Stimulated activated CD8-positive, alpha-beta memory T cell treated with anti-CD3 and anti-CD28 coated beads, Interleukin-4, amount 100 ng/mL, for 48 hours (primary cell): ENCODE data around the gene ANKMY2.

Experiments
- DNase-seq: peaks from one replicate; pipeline ENCODE4 v3.0.0-alpha.2; 2020

ANKMY2 gene

DNA sequence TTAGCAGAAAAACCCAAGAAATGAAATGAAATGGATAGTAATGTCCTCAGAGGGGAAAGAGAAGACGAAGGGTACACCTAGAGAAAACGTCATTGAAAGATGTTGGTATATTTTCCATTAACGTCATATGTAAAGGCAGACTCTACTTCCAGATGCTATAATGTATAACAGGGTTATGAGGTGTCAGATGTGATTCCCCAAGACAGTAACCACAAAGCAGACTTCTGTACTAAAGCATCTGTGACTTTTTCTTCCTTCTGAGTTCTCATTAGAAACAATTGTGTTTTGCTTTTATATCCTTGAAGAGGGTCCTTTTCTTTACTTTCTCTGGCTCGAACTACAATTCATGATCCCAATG is 81.6 kb downstream of the ANKMY2 start:
- no peak for DNase-seq

DNA sequence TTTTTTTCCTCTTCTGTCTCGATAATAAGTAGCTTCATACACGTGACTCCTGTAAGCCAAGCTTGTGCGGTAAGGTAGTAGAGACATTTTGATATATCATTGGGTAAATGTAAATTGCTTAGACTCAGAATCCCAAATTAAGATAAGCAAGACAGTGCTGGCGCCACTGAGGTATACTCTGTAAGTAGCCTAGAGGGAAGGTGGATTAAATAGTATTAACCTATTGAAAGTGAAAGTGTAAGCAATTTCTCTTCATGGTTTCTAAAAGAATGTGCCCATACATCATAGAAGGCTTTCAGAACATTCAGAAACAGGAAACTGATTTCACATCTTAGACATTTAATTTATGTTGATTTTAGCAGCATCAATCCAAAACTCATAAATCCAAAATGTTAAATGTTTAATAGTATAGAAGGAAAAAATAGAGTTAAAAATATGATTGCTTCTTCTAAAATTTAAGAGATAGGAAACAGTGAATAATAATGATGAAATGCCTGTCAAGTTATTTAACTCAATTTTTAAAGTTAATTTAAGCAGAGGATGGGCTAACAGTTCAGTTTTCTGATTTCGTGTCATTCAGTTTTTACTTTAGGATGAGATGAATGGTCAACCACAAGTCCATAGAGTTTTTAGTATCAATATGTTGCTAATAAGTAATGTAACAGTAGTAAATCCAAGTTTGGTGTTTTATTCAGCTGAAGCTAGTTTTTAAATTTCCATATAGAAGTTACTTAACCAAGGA is 82.1 kb downstream of the ANKMY2 start:
- no peak for DNase-seq

DNA sequence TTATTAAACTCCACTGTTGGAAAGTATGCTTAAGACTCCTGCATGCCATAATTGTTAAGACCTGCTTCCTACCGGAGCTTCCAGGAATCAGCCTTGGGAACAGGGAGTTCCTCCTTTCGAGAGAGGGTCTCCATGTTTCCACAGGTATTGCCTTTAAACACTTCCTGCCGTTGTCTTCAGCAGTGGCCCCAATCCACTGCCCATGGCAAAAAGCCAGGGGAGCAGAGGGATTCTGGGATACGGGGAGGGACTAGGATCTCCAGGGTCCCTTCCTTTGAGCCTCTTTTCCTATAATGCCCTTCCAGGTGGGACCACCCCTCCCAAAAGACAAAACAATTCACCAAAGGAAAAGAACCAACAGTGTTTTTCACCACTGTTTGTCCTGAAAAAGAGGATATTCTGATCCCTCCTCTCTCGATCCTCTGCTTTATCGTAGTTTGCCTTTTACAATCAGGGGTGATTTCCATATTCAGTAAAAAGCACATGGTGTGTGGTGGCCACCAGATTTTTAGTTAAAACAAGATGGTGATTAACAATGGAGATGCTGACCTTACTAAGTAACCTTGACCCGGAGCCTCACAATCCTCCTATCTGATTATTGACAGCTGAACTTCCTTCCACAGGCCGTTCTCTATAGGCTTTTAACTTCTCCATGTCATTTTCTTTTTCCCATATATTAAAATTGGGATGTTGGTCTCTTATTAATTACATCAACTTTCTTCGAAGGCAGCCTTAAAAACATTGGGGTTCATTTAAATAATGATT is 82.9 kb downstream of the ANKMY2 start:
- no peak for DNase-seq

DNA sequence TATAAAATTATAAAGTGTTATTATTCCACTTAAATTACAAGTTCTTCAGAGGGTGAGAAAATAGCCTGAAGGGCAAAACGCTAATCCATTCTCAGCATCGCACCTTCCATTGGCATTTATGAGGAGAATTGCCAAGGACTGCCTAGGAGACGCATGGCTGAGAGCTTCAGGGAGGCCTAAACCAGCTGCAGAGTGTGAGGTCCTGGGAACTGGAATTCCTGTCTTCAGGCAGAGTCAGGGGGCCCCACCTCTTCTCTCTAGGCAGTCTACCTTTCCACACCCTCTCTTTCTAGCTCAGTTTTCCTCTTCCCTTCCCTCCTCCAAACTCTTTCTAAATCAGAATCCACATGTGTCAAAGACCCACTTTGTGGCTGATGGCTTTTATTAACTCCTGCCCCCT is 83.6 kb downstream of the ANKMY2 start:
- no peak for DNase-seq

DNA sequence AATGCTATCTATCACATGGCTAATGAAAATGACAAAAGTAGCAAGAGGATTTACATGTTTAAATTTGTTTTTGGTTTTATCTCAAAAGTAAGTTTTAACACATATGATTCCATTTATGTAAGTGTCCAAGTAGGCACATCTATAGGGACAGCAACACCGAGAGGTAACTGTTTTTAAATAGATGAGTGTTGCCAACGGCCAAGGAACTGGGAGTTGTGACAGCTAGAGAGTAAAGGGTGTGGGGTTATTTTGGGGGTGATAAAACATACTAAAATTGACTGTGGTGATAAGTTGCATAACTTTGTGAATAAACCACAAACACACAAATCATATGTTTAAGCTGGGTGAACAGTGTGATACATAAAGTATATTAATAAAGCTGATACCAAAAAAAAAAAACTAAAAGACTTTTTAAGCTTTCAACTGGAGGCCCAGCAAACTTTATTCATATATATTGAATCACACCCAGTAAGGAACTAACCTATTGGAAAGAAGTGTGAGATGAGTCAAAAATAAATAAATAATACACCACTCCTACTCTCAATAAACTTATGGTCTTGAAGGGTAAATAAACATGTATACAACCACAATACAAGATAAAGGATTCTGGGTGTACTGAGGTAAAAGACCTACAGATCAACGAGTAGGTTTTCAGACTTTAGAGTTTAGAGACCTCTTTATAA is 85.9 kb downstream of the ANKMY2 start:
- DNase-seq: no peak

DNA sequence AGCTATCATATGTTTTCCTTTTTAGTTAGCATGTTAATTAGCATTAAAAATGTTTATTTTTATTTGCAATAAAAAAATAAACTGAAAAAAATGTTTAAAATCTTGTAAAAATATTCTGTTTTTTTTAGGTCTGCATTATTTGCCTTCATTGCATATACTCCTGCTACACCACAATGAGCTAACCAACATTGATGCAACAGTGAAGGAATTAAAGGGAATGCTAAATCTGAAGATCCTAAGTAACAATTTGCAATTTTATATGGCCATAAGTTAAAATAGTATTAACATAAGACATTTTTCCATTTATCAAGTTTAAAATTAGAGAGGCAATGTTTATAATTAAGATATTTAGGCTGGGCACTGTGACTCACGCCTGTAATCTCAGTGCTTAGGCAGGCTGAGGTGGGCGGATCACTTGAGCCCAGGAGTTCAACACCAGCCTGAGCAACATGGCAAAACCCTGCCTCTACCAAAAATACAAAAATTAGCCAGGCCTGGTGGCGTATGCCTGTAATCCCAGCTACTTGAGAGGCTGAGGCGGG is 86.7 kb downstream of the ANKMY2 start:
- no peak for DNase-seq

DNA sequence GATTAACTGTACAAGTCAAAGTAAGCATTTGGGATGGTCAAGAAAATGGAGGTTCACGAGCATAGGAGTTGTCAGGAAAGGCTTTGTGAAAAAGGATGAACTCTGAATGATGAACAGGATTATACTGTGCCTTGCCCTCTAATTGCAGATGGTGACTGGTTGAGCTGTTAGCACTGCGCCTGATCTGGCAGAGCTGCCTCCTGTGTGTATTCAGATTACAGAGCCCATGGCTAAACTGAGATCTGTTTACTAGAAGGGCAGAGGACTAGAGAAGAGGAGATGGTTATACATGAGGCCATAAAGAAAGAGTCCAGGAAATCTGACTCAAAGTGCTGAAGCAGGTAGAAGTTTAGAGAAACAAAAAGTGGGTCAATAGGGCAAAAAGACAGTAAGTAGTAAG is 89.2 kb downstream of the ANKMY2 start:
- DNase-seq: no peak

DNA sequence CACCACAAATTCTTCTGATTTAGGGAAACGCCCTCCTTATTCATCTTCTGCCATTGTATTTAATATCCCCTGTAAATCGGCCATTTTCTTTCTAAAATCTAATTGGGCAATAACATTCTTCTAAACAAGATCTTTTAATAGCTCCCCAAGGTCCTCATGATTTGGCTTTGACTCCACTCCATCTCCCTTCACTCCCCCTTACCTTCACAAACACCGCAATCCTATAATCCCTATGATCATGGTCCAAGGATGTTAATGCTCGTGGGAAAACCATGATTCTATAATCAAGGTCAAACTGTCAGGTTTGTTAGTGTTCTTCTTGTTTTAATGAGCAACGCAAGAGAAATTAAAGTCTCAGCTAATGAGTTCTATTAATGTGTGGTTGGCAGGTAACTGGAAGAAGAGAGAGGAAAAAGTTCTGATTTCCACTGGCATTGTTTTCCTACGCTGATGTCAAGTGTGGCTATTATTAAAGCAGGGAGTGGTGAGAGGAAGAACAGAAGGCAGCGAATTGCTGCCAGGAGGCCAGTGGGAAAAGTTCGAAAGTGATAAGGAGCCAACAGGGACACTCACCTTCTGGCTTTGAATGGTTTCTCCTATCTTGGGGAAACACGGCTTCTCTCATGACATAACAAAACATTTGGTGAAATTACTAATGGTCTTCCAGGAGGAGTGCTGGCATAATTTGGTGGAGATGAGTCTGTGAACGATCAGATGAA is 90.9 kb downstream of the ANKMY2 start:
- DNase-seq: no peak

DNA sequence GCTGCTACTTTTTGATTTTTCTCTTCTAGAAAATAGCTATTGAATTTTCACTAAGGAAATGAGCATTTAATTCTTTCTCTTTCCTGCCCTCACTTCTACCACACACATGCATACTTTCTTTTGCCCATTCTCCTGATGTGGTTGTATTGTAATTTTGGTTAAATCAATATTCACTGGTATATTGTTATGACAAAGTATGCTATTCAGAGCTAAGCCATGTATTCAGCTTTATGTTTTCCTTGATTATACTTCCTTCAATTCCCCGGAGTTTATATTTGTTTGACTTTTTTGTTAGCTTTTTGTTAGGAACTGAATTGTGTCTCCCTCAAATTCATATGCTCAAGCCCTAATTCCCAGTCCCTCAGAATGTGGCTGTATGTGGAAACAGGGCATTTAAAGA is 94.9 kb downstream of the ANKMY2 start:
- DNase-seq: no peak
